ENCODE data around the gene FAM151A.

FAM151A gene

GRCh38 chr1:54604051-54604450, 19.3 kb downstream of the FAM151A start:
- DNase-seq (ENCODE audit: low spot score), result no peak

DNA sequence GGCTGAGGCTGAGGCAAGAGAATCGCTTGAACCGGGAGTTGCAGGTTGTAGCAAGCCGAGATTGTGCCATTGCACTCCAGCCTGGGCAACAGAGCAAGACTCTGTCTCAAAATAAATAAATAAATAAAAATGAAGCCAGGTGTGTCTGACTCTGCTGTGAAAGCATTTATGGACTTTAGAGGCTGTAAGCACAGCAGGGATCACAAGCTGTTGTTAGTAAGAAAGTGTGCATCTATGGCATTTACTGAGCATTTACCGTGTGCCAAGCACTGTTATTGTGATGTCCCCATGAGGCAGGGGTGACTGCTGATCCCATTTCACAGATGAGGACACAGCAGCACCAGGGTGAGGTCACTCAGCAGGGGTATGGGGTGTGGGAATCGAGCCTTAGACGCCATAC, 20.1 kb downstream of the FAM151A start:
- no peak for DNase-seq (ENCODE audit: low spot score)

DNA sequence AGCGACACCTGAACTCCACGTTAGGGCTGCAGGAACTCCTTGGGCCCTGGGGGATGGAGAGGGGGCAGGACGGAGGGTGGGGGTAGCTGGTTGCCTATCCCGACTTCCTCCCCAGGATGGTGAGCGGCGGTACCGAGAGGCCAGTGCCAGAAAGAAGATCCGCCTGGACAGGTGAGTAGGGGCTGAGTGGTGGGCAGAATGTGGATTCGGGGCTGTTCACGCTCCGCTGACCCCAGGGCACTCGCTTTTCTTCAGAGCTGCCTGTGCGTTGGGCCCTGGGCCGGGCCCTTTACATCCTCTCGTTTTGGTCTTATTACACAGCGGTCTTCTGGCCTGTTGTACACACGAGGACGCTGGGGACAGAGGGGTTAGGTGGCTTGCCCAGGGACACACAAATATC, 20.8 kb downstream of the FAM151A start:
- DNase-seq (ENCODE audit: low spot score), result no peak

DNA sequence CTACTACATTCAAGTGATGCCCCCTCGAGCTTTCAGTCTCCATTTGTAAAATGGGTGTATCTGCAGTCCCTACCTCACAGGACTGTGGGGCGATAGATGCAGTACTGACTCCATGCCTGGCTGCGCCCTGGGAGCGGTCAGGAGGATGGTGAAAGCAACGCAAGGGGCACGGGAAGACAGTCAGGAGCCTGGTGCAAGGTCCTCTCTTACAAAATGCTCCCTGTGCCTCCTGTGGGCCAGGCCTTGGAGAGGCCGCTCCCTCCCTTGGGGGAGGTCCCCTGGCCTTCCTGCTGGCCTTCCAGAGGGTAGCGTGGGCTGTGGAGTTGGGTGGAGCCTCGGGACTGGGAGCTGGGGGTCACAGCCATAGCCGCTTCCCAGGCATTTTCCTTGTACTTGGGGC, 21.6 kb downstream of the FAM151A start:
- no peak for DNase-seq (ENCODE audit: low spot score)

DNA sequence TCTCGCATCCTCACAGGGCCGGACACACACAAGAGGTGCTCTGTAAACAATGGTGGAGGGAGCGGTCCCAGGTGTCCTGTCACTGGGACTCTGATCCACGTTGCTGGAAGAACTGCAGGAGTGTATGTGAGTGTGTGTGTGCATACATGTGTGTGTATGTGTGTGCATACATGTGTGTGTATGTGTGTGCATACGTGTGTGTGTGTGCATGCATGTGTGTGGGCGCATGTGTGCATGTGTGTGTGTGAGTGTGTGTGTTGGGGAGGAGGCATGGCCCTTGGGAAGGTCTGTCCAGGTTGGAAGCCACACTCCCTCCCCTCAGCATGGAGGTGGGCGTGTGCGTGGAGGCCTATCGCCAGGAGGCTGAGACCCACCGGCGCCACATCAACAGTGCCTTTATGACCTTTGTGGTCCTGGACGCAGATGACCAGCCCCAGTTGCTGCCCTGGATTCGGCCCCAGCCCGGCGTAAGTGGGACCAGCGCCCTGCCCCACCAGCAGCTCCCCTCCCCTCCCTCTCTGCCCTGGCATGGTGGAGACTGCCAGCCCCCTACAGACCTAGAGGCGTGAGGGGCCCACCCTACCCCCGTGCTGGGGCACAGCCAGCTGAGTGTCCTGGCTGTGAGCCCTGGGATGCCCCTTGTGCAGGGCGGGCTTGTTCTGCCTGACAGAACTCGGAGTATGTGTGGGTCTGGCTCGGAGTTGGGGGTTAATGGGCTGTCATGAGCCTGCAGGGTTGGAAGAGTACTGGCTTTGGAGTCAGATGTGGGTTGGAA, 22.2 kb downstream of the FAM151A start:
- DNase-seq (ENCODE audit: low spot score), result no peak

- DNase-seq (ENCODE audit: low spot score), result no peak
Measured at GRCh38 chr1:54599211-54599823, 24.0 kb downstream of the FAM151A start.

DNA sequence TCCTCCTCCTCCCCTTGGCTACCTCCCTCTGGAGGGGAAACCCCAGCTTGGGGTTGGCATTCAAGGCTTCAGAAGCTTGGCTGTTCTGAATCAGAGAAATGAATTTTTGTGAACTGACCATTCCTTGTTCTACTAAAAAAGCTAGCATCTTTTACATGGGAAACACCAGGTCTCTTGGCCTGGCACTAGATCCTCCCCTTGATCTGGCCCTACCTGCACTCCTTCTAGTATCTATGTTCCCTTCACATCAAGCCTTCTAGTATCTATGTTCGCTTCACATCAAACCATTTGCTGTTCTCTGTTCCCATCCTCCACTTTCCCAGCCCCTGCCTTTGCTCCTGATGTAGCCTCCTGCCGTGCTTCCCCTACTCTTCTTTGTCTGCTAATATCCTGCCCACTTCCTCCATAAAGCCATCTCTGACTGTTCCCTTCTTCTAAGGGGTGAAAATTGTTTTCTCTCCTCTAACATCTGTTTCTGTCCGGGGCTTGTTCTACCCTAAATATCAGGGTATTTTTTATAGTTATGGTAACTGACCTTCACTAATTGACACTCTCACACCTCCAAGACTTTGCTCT, 25.8 kb downstream of the FAM151A start:
- no peak for DNase-seq (ENCODE audit: low spot score)

GRCh38 chr1:54596756-54597155, 26.6 kb downstream of the FAM151A start:
- no peak for DNase-seq (ENCODE audit: low spot score)

GRCh38 chr1:54595956-54596498, 27.3 kb downstream of the FAM151A start:
- no peak for DNase-seq (ENCODE audit: low spot score)

- DNase-seq (ENCODE audit: low spot score), result no peak
Measured at GRCh38 chr1:54594463-54594862, 28.9 kb downstream of the FAM151A start.

- no peak for DNase-seq (ENCODE audit: low spot score)
Measured at GRCh38 chr1:54593571-54594160, 29.7 kb downstream of the FAM151A start.

GRCh38 chr1:54591127-54591756, 32.1 kb downstream of the FAM151A start:
- no peak for DNase-seq (ENCODE audit: low spot score)

- DNase-seq (ENCODE audit: low spot score), result no peak
Measured at GRCh38 chr1:54588377-54588776, 34.9 kb downstream of the FAM151A start.

DNA sequence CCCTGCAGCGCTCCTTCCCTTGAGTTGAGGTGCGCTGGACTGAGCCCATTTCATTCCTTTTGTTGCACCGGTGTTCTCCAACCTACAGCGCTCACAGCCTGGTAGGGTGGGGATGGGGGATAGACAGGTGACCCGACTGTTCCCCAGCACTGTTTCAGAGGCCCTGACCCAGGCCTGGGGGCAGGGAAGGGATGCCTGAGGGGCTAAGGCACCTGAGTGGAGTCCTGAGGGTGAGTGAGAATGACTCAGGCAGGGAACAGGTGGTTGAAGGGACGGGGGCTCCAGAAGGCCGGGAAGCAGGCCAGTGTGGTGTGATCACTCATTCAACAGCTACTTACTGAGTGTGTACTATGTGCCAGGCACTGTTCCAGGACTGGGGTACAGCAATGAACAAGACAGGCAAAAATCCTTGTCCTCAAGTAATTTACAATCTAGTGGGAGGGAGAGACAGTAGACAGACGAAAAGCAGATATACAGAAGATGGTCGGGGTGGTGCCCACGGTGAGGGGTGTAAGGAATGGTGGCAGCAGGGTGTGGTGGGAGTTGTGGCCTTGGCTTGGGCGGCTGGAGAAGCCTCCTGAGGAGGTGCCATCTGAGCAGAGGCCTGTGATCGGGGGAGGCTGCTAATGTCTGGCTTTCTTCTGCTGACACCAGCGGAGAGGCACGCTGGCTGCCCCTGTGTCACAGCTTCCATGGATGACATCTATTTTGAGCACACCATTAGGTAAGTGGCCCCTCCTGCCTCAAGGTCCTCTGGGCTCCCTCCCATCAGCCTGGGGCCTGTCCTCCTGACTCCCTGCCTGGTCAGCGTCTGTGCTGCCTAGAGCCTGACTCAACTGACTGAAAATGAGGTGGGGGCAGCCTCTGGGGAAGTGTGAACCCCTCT, 37.9 kb downstream of the FAM151A start:
- DNase-seq (ENCODE audit: low spot score), result no peak

GRCh38 chr1:54584575-54584974, 38.8 kb downstream of the FAM151A start:
- DNase-seq (ENCODE audit: low spot score), result no peak

- no peak for DNase-seq (ENCODE audit: low spot score)
Measured at GRCh38 chr1:54583871-54584270, 39.5 kb downstream of the FAM151A start.

- no peak for DNase-seq (ENCODE audit: low spot score)
Measured at GRCh38 chr1:54583307-54583686, 40.0 kb downstream of the FAM151A start.

DNA sequence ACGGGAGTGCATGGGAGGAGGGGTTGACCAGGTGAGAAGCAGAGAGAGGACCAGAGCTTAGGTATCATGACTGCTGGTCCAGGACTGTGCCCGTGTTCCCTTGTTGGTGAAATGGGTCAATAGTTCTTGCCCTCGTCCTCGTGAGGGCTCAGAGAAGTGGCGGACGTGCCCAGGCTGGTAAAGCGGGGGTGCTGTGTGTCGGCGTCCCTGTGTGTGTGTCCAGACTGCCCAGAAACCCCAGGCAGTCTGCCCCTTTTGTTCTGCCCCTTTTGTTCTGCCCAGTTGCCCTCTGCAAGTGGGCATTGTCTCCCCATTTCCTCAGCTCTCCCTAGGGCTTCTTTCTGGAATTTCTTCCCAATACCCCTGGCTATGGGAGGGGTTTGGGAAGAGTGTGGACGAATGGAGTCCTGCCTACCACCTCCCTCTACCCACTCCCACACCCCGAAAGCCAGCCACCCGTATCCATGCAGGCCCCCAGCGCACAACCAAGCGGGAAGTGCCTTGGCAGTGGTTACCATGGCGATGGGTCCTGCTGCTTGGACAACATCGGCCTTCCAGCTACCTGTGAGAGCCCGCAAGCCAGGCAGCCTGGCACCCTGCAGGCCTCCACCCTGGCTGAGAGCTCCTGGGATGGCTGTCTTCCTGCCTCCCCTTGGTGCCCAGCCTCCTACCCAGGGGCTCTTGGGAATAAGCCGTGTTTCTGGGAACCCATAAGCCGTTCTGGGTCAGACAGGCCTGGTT, 40.6 kb downstream of the FAM151A start:
- no peak for DNase-seq (ENCODE audit: low spot score)

GRCh38 chr1:54581621-54582035, 41.7 kb downstream of the FAM151A start:
- no peak for DNase-seq (ENCODE audit: low spot score)

- DNase-seq (ENCODE audit: low spot score), result no peak
Measured at GRCh38 chr1:54580856-54581550, 42.3 kb downstream of the FAM151A start.
